Activated T-cell treated with anti-CD3 and anti-CD28 coated beads for 1 hour (primary cell): Measurements from ENCODE around the gene ADAMTS13.
"Not testable (repeated sequence)": the region's sequence is repeated elsewhere in the genome, so short reads cannot be mapped to it uniquely, and the experiment has no call there.

ENCODE experiments used
- DNase-seq: peaks from one replicate; pipeline ENCODE4 v3.0.0-alpha.2; 2020; ENCODE audit warnings: low read depth

ADAMTS13 gene

DNA sequence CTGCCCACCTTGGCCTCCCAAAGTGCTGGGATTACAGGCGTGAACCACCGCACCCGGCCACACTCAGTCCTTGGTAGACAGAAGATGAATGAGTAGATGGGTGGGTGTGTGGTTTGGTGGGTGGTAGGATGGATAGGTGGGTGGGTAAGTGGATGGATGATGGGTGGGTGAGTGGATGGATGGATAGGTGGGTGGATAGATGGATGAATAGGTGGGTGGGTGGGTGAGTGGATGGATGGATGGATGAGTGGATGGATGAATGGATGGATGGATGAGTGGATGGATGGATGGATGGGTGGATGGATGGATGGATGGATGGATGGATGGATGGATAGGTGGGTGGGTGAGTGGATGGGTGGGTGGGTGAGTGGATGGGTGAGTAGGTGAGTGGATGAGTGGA lies 29.9 kb upstream of the ADAMTS13 start:
- DNase-seq, result not testable (repeated sequence)

- no peak for DNase-seq
Observed at GRCh38 chr9:133393399-133393798, 28.8 kb upstream of the ADAMTS13 start.

DNA sequence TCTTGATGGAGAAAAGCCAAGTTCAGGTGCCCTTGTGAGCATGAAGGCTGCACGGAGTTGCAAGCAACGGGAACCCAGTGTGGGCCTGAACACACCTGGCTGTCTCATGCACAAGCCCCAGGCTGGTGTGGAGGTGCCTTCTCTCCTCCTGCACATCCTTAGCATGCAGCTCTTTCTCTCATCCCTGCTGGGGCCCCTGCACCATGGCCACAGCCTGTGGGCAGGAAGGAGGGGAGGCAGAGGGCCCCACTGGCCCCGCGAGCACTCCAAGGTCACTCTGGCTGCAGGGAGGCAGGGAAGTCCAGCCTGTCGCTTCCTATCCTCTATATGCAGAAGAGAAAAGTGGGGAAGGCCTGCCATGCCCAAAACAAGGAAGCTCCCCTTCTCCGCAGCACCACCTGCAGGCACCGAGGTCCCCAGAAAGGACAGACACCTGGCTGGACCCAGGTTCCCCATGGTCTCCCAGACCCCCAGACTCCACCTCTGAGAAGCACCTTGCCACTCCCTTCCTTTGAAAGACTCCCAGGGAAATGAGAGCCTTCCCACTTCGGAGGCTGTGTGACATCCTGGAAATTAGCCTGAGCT lies 27.4 kb upstream of the ADAMTS13 start:
- DNase-seq, result no peak

DNA sequence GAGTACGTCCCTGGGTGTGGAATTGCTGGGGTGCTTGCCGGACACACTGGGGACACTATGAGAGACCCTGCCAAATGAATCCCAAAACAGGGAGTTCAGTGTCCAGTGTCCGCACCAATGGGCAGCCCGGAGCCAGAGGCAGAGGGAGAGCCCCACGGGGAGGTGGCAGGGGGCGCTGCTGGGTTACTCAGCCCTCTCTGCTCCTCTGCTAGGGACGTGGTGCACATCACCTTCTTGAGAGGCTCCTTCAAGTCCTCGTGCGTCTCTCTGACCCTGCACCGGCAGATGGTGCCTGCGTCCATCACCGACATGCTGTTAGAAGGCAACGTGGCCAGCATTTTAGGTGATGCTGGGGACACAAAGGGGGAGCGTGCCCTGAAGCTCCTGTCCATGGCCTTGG lies 25.2 kb upstream of the ADAMTS13 start:
- DNase-seq, result no peak

- no peak for DNase-seq
Observed at GRCh38 chr9:133397370-133397769, 24.8 kb upstream of the ADAMTS13 start.

GRCh38 chr9:133397895-133398294 lies 24.3 kb upstream of the ADAMTS13 start:
- DNase-seq, result no peak

DNA sequence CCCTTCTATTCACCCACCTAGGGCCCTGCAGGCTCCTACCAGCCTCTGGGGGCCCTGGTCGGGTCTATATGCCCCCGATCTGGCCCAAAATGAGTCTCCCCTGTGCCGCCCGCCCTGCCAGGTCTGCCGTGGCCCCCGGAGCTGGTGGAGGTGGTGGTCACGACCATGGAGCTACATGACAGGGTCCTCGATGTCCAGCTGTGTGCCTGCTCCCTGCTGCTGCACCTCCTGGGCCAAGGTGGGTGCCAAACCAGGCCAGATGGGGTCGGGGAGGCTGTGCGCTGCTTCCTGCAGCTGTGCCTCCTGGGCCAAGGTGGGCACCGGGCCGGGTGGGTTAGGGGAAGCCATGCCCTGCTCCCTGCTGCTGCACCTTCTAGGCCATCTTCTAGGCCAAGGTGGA lies 21.9 kb upstream of the ADAMTS13 start:
- no peak for DNase-seq

GRCh38 chr9:133401588-133401987 lies 20.6 kb upstream of the ADAMTS13 start:
- DNase-seq, result no peak

DNA sequence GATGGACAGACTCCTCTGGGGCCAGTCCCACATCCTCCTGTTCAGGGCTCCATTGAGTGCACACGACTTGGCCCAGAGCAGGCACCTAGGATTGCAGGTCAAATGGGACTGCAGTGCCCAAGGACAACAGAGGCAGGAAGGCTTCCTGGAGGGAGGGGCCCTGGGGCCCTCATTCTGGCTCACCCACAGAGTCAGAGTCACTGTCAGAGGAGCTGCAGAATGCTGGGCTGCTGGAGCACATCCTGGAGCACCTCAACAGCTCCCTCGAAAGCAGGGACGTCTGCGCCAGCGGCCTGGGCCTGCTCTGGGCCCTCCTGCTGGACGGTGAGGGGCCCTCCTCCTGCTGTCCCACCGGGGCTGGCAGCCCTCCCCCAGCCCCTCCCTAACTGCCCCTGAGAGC lies 19.5 kb upstream of the ADAMTS13 start:
- no peak for DNase-seq

DNA sequence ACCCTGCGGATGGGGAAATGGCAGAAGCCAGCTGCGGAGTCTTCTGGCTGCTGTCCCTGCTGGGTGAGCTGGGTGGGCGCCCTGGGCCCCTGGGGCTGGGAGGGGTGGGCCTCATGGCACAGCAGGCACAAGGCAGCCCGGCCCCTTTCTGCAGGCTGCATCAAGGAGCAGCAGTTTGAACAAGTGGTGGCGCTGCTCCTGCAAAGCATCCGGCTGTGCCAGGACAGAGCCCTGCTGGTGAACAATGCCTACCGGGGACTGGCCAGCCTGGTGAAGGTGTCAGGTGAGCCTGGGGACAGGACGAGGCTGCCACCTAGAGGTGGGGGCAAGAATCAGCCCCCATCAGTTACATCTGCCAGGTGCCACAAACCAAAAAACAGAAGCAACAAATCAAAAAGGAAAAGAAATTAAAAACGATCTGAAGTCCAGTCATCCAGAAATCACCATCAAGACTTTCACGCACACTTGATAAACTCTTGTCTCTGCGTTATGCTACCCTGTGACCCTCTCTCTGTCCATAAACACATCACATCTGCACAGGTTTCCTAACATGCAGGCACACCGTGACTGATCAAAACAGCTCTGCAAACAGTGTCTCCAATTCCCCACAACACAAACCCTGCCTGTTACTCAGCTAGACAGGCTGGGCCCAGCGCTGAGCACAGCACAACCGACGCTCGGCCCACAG lies 18.3 kb upstream of the ADAMTS13 start:
- peak; percentile 55 for DNase-seq

DNA sequence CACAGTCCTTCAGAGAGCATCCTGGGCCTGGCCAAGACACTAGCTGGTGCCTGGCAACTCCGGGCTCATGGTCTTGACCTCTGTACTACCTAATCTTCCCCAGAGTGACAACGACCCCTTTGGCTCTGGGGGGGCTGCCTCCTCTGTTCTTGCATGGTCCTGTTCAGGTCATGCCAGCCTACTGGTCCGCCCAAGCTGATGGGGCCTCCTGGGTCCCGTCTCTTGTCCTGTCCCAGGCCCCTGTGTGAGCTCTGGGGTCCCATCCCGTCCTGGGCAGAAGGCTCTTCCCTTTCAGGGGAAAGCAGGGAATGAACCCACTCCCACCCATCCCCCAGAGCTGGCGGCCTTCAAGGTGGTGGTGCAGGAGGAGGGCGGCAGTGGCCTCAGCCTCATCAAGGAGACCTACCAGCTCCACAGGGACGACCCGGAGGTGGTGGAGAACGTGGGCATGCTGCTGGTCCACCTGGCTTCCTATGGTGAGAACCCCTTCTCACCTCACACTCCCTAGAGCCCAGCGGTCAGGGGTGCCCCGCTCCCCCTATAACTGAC lies 17.6 kb upstream of the ADAMTS13 start:
- DNase-seq, result no peak

DNA sequence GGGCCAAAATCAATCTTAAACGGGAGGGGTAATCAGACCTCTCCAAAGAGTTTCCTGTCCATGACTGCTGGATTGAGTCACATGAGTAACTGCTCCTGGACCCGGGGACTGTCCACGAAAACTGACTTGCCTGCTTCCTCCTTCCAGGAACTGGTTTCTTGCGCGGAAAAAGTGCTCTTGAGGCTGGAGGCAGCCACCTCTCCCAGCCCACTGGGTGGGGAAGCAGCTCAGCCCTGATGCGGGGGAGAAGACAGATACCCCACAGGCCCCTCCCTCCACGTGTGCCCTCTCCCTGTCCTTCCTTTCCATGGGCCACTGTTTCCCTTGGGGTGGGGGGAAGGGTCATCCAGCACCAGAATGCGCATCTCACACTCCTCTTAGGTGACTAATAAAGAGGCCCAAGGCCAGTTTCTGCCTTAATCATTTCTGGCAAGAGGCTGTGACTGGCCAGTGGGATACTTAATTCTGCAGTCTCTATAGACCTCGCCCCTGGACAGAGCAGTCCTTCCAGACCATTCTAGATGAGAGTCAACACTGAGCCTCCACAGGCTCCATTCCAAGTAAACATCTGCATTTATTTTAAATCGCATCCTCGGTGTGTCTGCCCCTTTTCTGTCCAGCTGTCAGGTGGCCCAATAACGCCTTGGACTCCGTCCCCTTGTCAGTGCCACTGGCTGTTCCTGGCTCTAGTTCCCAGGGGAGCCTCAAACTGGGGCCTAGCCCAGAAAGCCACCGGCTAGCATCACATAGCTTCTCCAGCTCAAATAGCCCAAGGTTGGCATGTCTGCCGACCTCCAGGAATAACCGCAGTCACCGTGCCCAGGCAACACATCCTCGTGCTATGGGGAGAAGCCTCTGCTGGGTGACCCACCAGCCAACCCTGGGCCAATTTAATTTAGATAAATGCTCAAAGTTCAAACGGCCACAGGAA lies 16.4 kb upstream of the ADAMTS13 start:
- no peak for DNase-seq

DNA sequence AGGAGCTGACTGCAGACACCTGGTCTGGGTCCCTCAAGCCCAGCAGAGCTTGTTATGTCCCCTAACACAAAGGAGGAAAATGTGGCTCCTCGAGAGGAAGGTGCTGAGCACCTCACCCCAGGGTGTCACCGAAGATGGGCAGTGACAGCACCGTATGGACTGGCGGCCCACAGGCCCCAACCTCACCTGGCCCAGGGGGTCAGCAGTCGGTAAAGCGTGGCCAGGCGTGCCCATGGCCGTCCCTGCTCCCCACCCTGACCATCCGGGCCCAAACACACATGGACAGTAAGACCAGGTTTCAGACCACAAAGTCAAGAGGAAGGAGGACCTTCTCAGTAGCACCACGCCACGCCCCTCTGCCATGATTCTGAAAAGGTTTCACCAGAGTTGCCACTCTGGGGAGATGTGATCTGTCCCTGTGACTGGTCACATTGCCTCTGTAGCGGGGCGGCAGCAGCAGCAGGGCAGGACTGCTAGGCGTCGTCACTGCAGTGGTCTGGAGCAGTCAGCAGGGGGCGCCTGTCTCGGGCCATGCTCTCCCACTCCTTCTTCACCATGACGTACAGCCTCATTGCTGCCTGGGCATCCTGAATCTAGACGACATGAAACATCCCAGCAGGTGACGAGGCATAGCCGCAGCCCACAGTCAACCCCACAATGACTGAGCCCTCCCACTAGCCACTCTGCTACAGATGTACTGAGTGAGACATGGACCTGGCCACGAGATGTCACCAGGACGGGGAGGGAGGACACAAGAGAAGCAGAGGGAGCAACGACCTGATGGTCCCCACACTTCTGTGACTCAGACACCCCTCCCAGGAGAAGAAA lies 15.5 kb upstream of the ADAMTS13 start:
- peak; percentile 67 for DNase-seq

DNA sequence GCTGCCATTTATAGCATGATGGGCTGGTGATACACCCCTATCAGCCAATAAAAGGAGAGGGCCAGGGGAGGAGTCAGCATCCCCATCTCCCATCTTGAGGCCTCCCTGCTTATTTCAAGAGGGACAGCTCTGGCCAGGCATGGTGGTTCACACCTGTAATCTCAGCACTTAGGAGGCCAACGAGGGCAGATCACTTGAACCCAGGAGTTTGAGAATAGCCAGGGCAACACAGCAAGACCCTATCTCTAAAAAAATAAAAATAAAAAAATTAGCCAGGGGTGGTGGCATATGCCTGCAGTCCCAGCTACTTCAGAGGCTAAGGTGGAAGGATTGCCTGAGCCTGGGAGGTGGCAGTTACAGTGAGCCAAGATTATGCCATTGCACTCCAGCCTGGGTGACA lies 14.1 kb upstream of the ADAMTS13 start:
- DNase-seq, result no peak

DNA sequence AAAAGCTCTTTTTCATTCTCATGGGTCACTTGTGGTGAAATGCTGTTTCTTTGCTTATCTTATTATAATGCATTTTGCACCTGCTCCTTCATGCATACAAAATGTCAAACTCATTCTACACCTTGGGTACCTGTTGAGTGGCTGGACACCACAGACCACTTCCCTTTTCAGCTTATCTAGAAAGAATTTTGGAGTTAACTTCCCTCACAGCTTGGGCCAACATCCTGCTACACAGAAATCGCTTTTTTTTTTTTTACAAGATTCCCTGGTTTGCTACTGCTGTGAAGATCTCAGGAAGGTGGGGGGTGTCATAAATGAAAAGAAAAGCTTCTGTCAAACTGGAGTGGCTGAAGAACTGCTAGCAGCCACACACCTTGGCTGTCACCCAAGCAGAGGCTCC lies 7.0 kb upstream of the ADAMTS13 start:
- no peak for DNase-seq

- peak; percentile 76 for DNase-seq
Observed at GRCh38 chr9:133417541-133418461, 4.4 kb upstream of the ADAMTS13 start, which contains the start of gene REXO4. TSS of gene REXO4 (minus strand) at chr9:133418010. CDS start at chr9:133417844, 166 bp downstream.

- no peak for DNase-seq
Observed at GRCh38 chr9:133419005-133419404, 3.2 kb upstream of the ADAMTS13 start.

DNA sequence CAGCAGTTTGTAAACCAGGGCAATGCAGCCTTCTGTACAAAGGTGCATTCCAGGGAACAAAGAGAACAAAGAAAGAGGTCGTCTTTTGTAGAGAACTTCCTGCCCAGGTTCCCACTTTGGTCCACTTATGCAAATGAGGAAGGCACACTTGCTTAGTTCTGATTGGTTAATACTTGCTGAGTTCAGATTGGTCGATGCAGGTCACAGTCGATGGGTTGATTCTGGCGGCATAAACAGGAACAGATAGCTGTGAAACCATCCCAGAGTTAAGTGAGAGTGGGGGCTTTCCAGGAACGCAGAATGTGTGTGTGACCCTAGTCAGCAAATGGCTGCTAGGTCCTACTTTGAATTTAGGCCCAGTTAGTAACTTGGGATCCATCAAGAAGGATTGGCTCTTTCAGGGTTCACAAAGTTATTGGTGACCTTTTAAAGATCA lies 1.8 kb upstream of the ADAMTS13 start:
- no peak for DNase-seq

DNA sequence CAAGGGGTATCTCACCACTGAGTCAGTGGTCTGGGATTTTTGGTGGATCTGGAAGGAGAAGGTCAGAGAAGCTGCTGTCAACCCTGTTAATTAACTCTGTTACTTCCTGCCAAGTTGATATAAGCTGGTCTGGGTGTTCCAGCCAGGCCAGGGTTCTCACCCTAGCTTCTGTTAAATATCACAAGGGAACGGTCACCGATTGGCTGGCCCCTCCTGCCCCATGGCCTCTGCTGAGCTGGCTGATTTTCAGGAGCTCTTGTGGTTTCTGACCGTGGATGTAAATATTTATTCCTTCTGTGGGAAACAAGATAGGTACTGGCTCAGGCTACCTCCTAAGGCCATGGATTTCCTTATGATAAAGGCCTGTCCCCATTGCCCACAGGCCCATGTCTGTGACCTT lies 1.0 kb downstream of the ADAMTS13 start:
- no peak for DNase-seq

- no peak for DNase-seq
Observed at GRCh38 chr9:133424187-133424586, 2.0 kb downstream of the ADAMTS13 start.
